H1 (cell line): ENCODE data around the gene ADARB2. TPM values are rescaled to one million over a fixed set of nuclear protein-coding genes. Genes with fewer than 3 reads are reported as not detected.

ENCODE experiments used
- CTCF ChIA-PET: fragments of 300-600 bp; sonication (Branson Sonifier 250); formaldehyde crosslinking; loops from one replicate; lab custom pipeline; 2021; ENCODE audit not compliant: partially characterized antibody; lab: Charles Lee
- POLR2A ChIA-PET: fragments of 300-600 bp; sonication (Branson Sonifier 250); formaldehyde crosslinking; loops from one replicate; lab custom pipeline; 2021; ENCODE audit warnings: inconsistent platforms; ENCODE audit not compliant: partially characterized antibody; lab: Charles Lee
- DNase-seq, 2 experiments: peaks; one replicate each; pipeline versions ENCODE4 v3.0.0 to v3.0.0-alpha.2; 2010 to 2022; ENCODE audit warnings: low spot score in 2 of 2, low read depth in 1 of 2, mixed read lengths in 1 of 2
- FAIRE-seq: peaks from 2 replicates; lab custom pipeline; 2011; peaks lifted over from hg19 to GRCh38; lab: Jason Lieb, UNC
- H2AFZ ChIP-seq: 2 replicates; pipeline ENCODE4 v1.8.1; 2012; ENCODE audit warnings: low read length, inconsistent platforms
- H2AK5ac ChIP-seq: 2 replicates; pipeline ENCODE4 v1.6.1; 2013; ENCODE audit warnings: low read depth, low read length
- H2BK120ac ChIP-seq: replicated peaks from 2 replicates; pipeline ENCODE3; 2013; ENCODE audit warnings: low read depth, low read length, inconsistent platforms
- H2BK12ac ChIP-seq: 2 replicates; pipeline ENCODE4 v1.6.1; 2013; ENCODE audit warnings: low read depth, low read length
- H2BK15ac ChIP-seq: 2 replicates; pipeline ENCODE4 v1.6.1; 2013; ENCODE audit warnings: low read length
- H2BK20ac ChIP-seq: 2 replicates; pipeline ENCODE4 v1.6.1; 2013; ENCODE audit warnings: low read length
- H2BK5ac ChIP-seq: 2 replicates; pipeline ENCODE4 v1.6.1; 2013; ENCODE audit warnings: low read depth, low read length
- H3K14ac ChIP-seq: 2 replicates; pipeline ENCODE4 v1.6.1; 2013; ENCODE audit warnings: inconsistent platforms; ENCODE audit not compliant: insufficient read length
- H3K18ac ChIP-seq: 2 replicates; pipeline ENCODE4 v1.6.1; 2013; ENCODE audit warnings: low read length; ENCODE audit errors: extremely low read depth
- H3K23ac ChIP-seq: 2 replicates; pipeline ENCODE4 v1.6.1; 2013; ENCODE audit warnings: inconsistent platforms; ENCODE audit not compliant: insufficient read length
- H3K23me2 ChIP-seq: 2 replicates; pipeline ENCODE4 v1.6.1; 2013; ENCODE audit warnings: low read depth, low read length
- H3K27ac ChIP-seq: 2 replicates; pipeline ENCODE4 v1.6.1; 2011; ENCODE audit warnings: low read depth, low read length, inconsistent platforms
- H3K27me3 ChIP-seq, 4 experiments: replicated peaks in 1 of 4; 1 replicate in 1 of 4; 2 replicates in 3 of 4; pipeline versions ENCODE4 v1.6.1 to v1.8.1; 2011 to 2013; ENCODE audit warnings: low read length in 3 of 4, mild to moderate bottlenecking in 3 of 4, inconsistent platforms in 2 of 4, mixed read lengths in 2 of 4, moderate library complexity in 1 of 4; ENCODE audit not compliant: control insufficient read depth in 3 of 4, insufficient read depth in 3 of 4; ENCODE audit errors: extremely low read depth in 1 of 4
- H3K36me3 ChIP-seq, 4 experiments: 2 replicates each; pipeline versions ENCODE4 v1.6.1 to v1.8.1; 2011 to 2013; ENCODE audit warnings: mild to moderate bottlenecking in 4 of 4, low read length in 3 of 4, moderate library complexity in 2 of 4, control low read depth in 1 of 4, inconsistent platforms in 1 of 4; ENCODE audit not compliant: insufficient read depth in 4 of 4, control insufficient read depth in 2 of 4
- H3K4ac ChIP-seq: replicated peaks from 2 replicates; pipeline ENCODE3; 2013; ENCODE audit warnings: low read length, low read depth, mixed read lengths, inconsistent platforms; ENCODE audit not compliant: insufficient read length
- H3K4me1 ChIP-seq, 4 experiments: replicated peaks in 1 of 4; 1 replicate in 1 of 4; 2 replicates in 3 of 4; pipeline versions ENCODE4 v1.6.1 to v1.8.1; 2011 to 2013; ENCODE audit warnings: low read length in 3 of 4, inconsistent platforms in 2 of 4, mixed read lengths in 1 of 4; ENCODE audit not compliant: insufficient read depth in 4 of 4, control insufficient read depth in 3 of 4
- H3K4me2 ChIP-seq, 2 experiments: 2 replicates each; pipeline versions ENCODE4 v1.6.1 to v1.8.1; 2011 to 2013; ENCODE audit warnings: low read depth in 2 of 2, low read length in 2 of 2, control low read depth in 1 of 2, inconsistent platforms in 1 of 2, mild to moderate bottlenecking in 1 of 2; ENCODE audit not compliant: insufficient read depth in 1 of 2
- H3K4me3 ChIP-seq, 4 experiments: fragments of 200-600, 300-600 bp in 1 of 4; sonication (generic), shearing (Covaris generic), sonication (Bioruptor Twin) in 1 of 4; 2 replicates each; pipeline versions ENCODE4 v1.5.1 to v1.8.1; 2011 to 2016; ENCODE audit warnings: low read length in 4 of 4, low read depth in 3 of 4, control low read depth in 2 of 4, inconsistent platforms in 2 of 4, mild to moderate bottlenecking in 2 of 4, mixed read lengths in 1 of 4, moderate library complexity in 1 of 4; ENCODE audit not compliant: insufficient read depth in 2 of 4; ENCODE audit errors: extremely low read depth in 1 of 4
- H3K56ac ChIP-seq: replicated peaks from 2 replicates; pipeline ENCODE3; 2013; ENCODE audit warnings: low read depth, mild to moderate bottlenecking, mixed read lengths, low read length, inconsistent platforms; ENCODE audit not compliant: insufficient read length
- H3K79me1 ChIP-seq: 2 replicates; pipeline ENCODE4 v1.6.1; 2013; ENCODE audit warnings: low read depth, low read length, control low read depth
- H3K79me2 ChIP-seq, 2 experiments: 2 replicates each; pipeline versions ENCODE4 v1.6.1 to v1.8.1; 2012 to 2013; ENCODE audit warnings: low read length in 2 of 2, mild to moderate bottlenecking in 2 of 2, inconsistent platforms in 1 of 2; ENCODE audit not compliant: insufficient read depth in 2 of 2, control insufficient read depth in 1 of 2
- H3K9ac ChIP-seq, 4 experiments: replicated peaks in 1 of 4; 1 replicate in 1 of 4; 2 replicates in 3 of 4; pipeline versions ENCODE4 v1.6.1 to v1.8.1; 2011 to 2013; ENCODE audit warnings: low read depth in 3 of 4, low read length in 3 of 4, control low read depth in 2 of 4, mild to moderate bottlenecking in 2 of 4, moderate library complexity in 2 of 4, inconsistent platforms in 1 of 4; ENCODE audit errors: extremely low read depth in 1 of 4
- H3K9me3 ChIP-seq, 2 experiments: 2 replicates each; pipeline versions ENCODE4 v1.6.1 to v1.8.1; 2012 to 2013; ENCODE audit warnings: mild to moderate bottlenecking in 2 of 2, moderate library complexity in 2 of 2, control low read depth in 1 of 2, inconsistent platforms in 1 of 2, low read depth in 1 of 2, low read length in 1 of 2, mixed read lengths in 1 of 2; ENCODE audit not compliant: insufficient read depth in 2 of 2
- H4K20me1 ChIP-seq, 2 experiments: replicated peaks in 1 of 2; 2 replicates each; pipeline versions ENCODE3 to v1.8.1; 2011 to 2013; ENCODE audit warnings: inconsistent platforms in 2 of 2, low read length in 2 of 2, mild to moderate bottlenecking in 1 of 2; ENCODE audit not compliant: insufficient read depth in 2 of 2, control insufficient read depth in 1 of 2
- H4K5ac ChIP-seq: 2 replicates; pipeline ENCODE4 v1.6.1; 2013; ENCODE audit warnings: low read length, low read depth, mixed read lengths, inconsistent platforms; ENCODE audit not compliant: insufficient read length
- H4K8ac ChIP-seq: 2 replicates; pipeline ENCODE4 v1.8.0; 2013; ENCODE audit warnings: mild to moderate bottlenecking, moderate library complexity, low read length, inconsistent platforms; ENCODE audit not compliant: insufficient read depth; ENCODE audit errors: extremely low read depth
- H4K91ac ChIP-seq: replicated peaks from 2 replicates; pipeline ENCODE3; 2013; ENCODE audit warnings: low read length, mixed read lengths, inconsistent platforms; ENCODE audit not compliant: insufficient read length
- CTCF ChIP-seq, 3 experiments: IDR thresholded peaks; 1 replicate in 2 of 3; 2 replicates in 1 of 3; pipeline versions ENCODE4 v1.5.1 to v1.6.1; 2011; ENCODE audit warnings: low read length in 3 of 3, mild to moderate bottlenecking in 3 of 3, inconsistent platforms in 2 of 3, low read depth in 1 of 3, moderate library complexity in 1 of 3; ENCODE audit not compliant: insufficient read depth in 1 of 3; ENCODE audit errors: control extremely low read depth in 1 of 3
- TEAD4 ChIP-seq: IDR thresholded peaks from 2 replicates; pipeline ENCODE4 v1.6.1; 2012; ENCODE audit warnings: low read depth, low read length, inconsistent platforms, mixed read lengths
- WGBS, 2 experiments: shearing (Covaris generic) in 1 of 2; methylation state at CpG; one replicate each; pipeline versions ENCODE4 v1.1.6 to v1.1.7; 2013 to 2015; ENCODE audit warnings: low lambda C conversion rate in 2 of 2, mixed read lengths in 2 of 2, inconsistent platforms in 1 of 2, low coverage in 1 of 2, missing lambda C conversion rate in 1 of 2; ENCODE audit not compliant: insufficient replicate concordance in 2 of 2, insufficient coverage in 1 of 2, insufficient read length in 1 of 2; ENCODE audit errors: extremely low coverage in 1 of 2, missing lambda C conversion rate in 1 of 2; 5-methylcytosine and 5-hydroxymethylcytosine counted together
- polyA plus RNA-seq, 7 experiments: library from polyadenylated mRNA; depleted of rRNA in 3 of 7; stranded (reverse) in 5 of 7; unstranded in 2 of 7; fragments of >200 nt in 5 of 7; fragments of 200-250 nt in 2 of 7; gene quantifications; 1 replicate in 5 of 7; 2 replicates in 1 of 7; 4 replicates in 1 of 7; pipeline versions ENCODE4 v1.2.1 to v1.2.3, GENCODE V29; 2011 to 2013; ENCODE audit warnings: missing spikeins in 2 of 7, mixed read lengths in 2 of 7
- total RNA-seq: library from RNA; stranded (reverse); fragmentation: NEBNext Ultra II Directional; extraction: Animal tissue kit (Norgen Biotek cat#: 25700); gene quantifications from 2 replicates; pipeline ENCODE4 v1.2.1, GENCODE V29; 2021

The ADARB2 gene
- total and polyA plus RNA-seq, 2 of the 8 experiments (the other 6 are each of a cell fraction or from before 2014, with no cell fraction given) = 2.2 to 2.8 TPM

GRCh38 chr10:1247598-1248261, 489.6 kb downstream of the ADARB2 start:
- Histone ChIP-seq H3K79me2 (no peaks in the 10 kb centered on the region), H4K91ac (no peak overlapping the region), H2BK15ac (0 out of 2 replicates have a peak overlapping the region, but pooled peaks have one; percentile 29), H3K36me3 (no peaks in the 10 kb centered on the region), H3K9me3 (no peaks in the 10 kb centered on the region), H2BK5ac (no peak overlapping the region), H3K4ac (no peak overlapping the region), H4K8ac (no peak overlapping the region), H3K9ac (no peak overlapping the region), H3K14ac (no peak overlapping the region), H4K20me1 (no peaks in the 10 kb centered on the region), H3K4me1 (no peaks in the 10 kb centered on the region; a peak in 2 of 7 replicates), H3K56ac (no peak overlapping the region), H3K18ac (no peak overlapping the region), H3K27ac (no peak overlapping the region), H2BK20ac (no peak overlapping the region), H3K79me1 (no peaks in the 10 kb centered on the region), H4K5ac (no peak overlapping the region), H2BK120ac (no peak overlapping the region), H3K23me2 (no peaks in the 10 kb centered on the region), H3K23ac (no peak overlapping the region), H2AK5ac (no peak overlapping the region), H3K27me3 (no peaks in the 10 kb centered on the region), H3K4me2 (no peak overlapping the region), H2AFZ (no peak overlapping the region), H2BK12ac (0 out of 2 replicates have a peak overlapping the region, but pooled peaks have one; percentile 50), H3K4me3 (no peak overlapping the region)
- TF ChIP-seq TEAD4 (no peak), CTCF (IDR thresholded peaks at IDR 0.05; ENCODE audit: control extremely low read depth in 1 of 3, insufficient read depth in 1 of 3, low read depth in 1 of 3, low read length in 3 of 3) (no peak)
- POLR2A ChIA-PET = interaction anchor here (0.7 kb wide), 1 partner anchor 64 kb away, joined by 4 read pairs; no protein-coding TSS in a partner anchor
- no peak for FAIRE-seq
- WGBS, 2 experiments = 84% methylated on average over 17 of the region's 17 CpGs; no CpG with 5 or more reads in 1 of the 2 experiments
- DNase-seq = no peak
- CTCF ChIA-PET = interaction anchor here (0.6 to 0.9 kb wide), 2 partner anchors 9 to 11 kb away, joined by 3 read pairs; no protein-coding TSS in a partner anchor
